Stimulated activated CD8-positive, alpha-beta memory T cell treated with anti-CD3 and anti-CD28 coated beads, Interleukin-12 subunit alpha, Interleukin-12 subunit beta, amount 100 ng/mL, for 4 hours (primary cell): ENCODE data around the gene LETM1.

ENCODE experiments used
- DNase-seq: peaks from one replicate; pipeline ENCODE4 v3.0.0-alpha.2; 2020; ENCODE audit warnings: low read depth

The LETM1 gene

GRCh38 chr4:1872870-1873269 lies 16.9 kb upstream of the LETM1 start:
- no peak for DNase-seq

- DNase-seq = no peak
These were observed 15.6 kb upstream of the LETM1 start for GRCh38 chr4:1871471-1872021.

GRCh38 chr4:1870578-1871443 lies 14.9 kb upstream of the LETM1 start, which contains the start of gene NSD2:
Gene NSD2, plus strand, starts transcription at chr4:1871393. Its CDS starts 29,262 bp downstream, at chr4:1900655.
- peak; percentile 88 for DNase-seq

GRCh38 chr4:1870328-1870577 lies 14.3 kb upstream of the LETM1 start:
- peak; percentile 77 for DNase-seq

GRCh38 chr4:1869530-1870327 lies 13.8 kb upstream of the LETM1 start:
- DNase-seq = no peak

- DNase-seq = no peak
These were observed 13.0 kb upstream of the LETM1 start for GRCh38 chr4:1868912-1869311.

GRCh38 chr4:1868293-1868692 lies 12.3 kb upstream of the LETM1 start:
- no peak for DNase-seq

GRCh38 chr4:1866189-1866661 lies 10.3 kb upstream of the LETM1 start:
- DNase-seq = no peak

- no peak for DNase-seq
These were observed 8.4 kb upstream of the LETM1 start for GRCh38 chr4:1864076-1865008.

GRCh38 chr4:1863297-1864033 lies 7.5 kb upstream of the LETM1 start:
- DNase-seq = no peak

- DNase-seq = no peak
These were observed 7.0 kb upstream of the LETM1 start for GRCh38 chr4:1862961-1863296.

- no peak for DNase-seq
These were observed 6.3 kb upstream of the LETM1 start for GRCh38 chr4:1862055-1862911.

- DNase-seq = no peak
These were observed 3.4 kb upstream of the LETM1 start for GRCh38 chr4:1859389-1859753.

- no peak for DNase-seq
These were observed 2.0 kb upstream of the LETM1 start for GRCh38 chr4:1857931-1858330.

- DNase-seq = no peak
These were observed 1.2 kb upstream of the LETM1 start for GRCh38 chr4:1856943-1857699.

GRCh38 chr4:1855333-1856070 lies 454 bp downstream of the LETM1 start:
- DNase-seq = no peak

GRCh38 chr4:1854752-1855151 lies 1.2 kb downstream of the LETM1 start:
- no peak for DNase-seq

- no peak for DNase-seq
These were observed 2.9 kb downstream of the LETM1 start for GRCh38 chr4:1852904-1853623.
